GM23338 (cell line): ENCODE data around the gene SGCD. TPM values are rescaled to one million over a fixed set of nuclear protein-coding genes. Genes with fewer than 3 reads are reported as not detected.

Experiments
- ATAC-seq: fragments of 200-7000 bp; cut with Tn5 transposase; 3 replicates; pipeline ENCODE4 v1.9.1; 2020
- DNase-seq: peaks from one replicate; pipeline ENCODE4 v3.0.0-alpha.2; 2015; ENCODE audit warnings: low spot score
- H2AFZ ChIP-seq: fragments of 200-600 bp; sonication (generic); 2 replicates; pipeline ENCODE4 v1.8.0; 2016; ENCODE audit warnings: antibody characterized with exemption, mild to moderate bottlenecking, moderate library complexity
- H3F3A ChIP-seq: fragments of 200-600 bp; sonication (generic); replicated peaks from 2 replicates; pipeline ENCODE4 v1.8.0; 2017; ENCODE audit warnings: antibody characterized with exemption, mixed run types, low read depth
- H3K27ac ChIP-seq: fragments of 200-600 bp; sonication (generic); 2 replicates; pipeline ENCODE4 v1.6.1; 2016; ENCODE audit warnings: low read depth
- H3K27me3 ChIP-seq: fragments of 200-600 bp; sonication (generic); 2 replicates; pipeline ENCODE4 v1.8.0; 2016; ENCODE audit warnings: mild to moderate bottlenecking, mixed run types, moderate library complexity; ENCODE audit not compliant: insufficient read depth
- H3K36me3 ChIP-seq: fragments of 200-600 bp; sonication (generic); 2 replicates; pipeline ENCODE4 v1.8.0; 2016; ENCODE audit warnings: mild to moderate bottlenecking; ENCODE audit not compliant: insufficient read depth
- H3K4me1 ChIP-seq: fragments of 200-600 bp; sonication (generic); 2 replicates; pipeline ENCODE4 v1.8.0; 2016; ENCODE audit warnings: mild to moderate bottlenecking, moderate library complexity; ENCODE audit not compliant: insufficient read depth
- H3K4me2 ChIP-seq: fragments of 200-600 bp; sonication (generic); 2 replicates; pipeline ENCODE4 v1.7.1; 2017; ENCODE audit warnings: mixed run types
- H3K4me3 ChIP-seq: fragments of 200-600 bp; sonication (generic); 2 replicates; pipeline ENCODE4 v1.6.1; 2016; ENCODE audit warnings: mixed run types
- H3K79me2 ChIP-seq: fragments of 200-600 bp; sonication (generic); replicated peaks from 2 replicates; pipeline ENCODE4 v1.8.0; 2017; ENCODE audit warnings: mild to moderate bottlenecking; ENCODE audit not compliant: insufficient read depth
- H3K9me2 ChIP-seq: fragments of 200-600 bp; sonication (generic); 2 replicates; pipeline ENCODE4 v1.8.0; 2017; ENCODE audit not compliant: insufficient read depth
- H4K20me1 ChIP-seq: fragments of 200-600 bp; sonication (generic); replicated peaks from 2 replicates; pipeline ENCODE4 v1.8.0; 2017; ENCODE audit warnings: mild to moderate bottlenecking; ENCODE audit not compliant: insufficient read depth
- H3K27ac Mint-ChIP-seq: 2 replicates; pipeline ENCODE4 v1.8.0; 2020; ENCODE audit warnings: inconsistent platforms, mild to moderate bottlenecking, moderate library complexity, mixed read lengths
- H3K27me3 Mint-ChIP-seq: 3 replicates; pipeline ENCODE4 v1.8.0; 2022; ENCODE audit warnings: low read depth, mild to moderate bottlenecking, moderate library complexity, mixed read lengths, inconsistent platforms; ENCODE audit not compliant: insufficient read depth, poor library complexity
- H3K36me3 Mint-ChIP-seq: 3 replicates; pipeline ENCODE4 v1.8.0; 2021; ENCODE audit warnings: low read depth, mild to moderate bottlenecking, inconsistent platforms, moderate library complexity, mixed read lengths
- H3K4me1 Mint-ChIP-seq: 3 replicates; pipeline ENCODE4 v1.8.0; 2020; ENCODE audit warnings: mild to moderate bottlenecking, inconsistent platforms, mixed read lengths
- H3K4me3 Mint-ChIP-seq: 3 replicates; pipeline ENCODE4 v1.8.0; 2021; ENCODE audit warnings: moderate library complexity, mild to moderate bottlenecking, inconsistent platforms, mixed read lengths
- H3K9me3 Mint-ChIP-seq: 3 replicates; pipeline ENCODE4 v1.8.0; 2020; ENCODE audit warnings: moderate library complexity, mild to moderate bottlenecking, inconsistent platforms, mixed read lengths
- CREB1 ChIP-seq: fragments of 250-450 bp; sonication (Bioruptor Pico); IDR thresholded peaks from 2 replicates; pipeline ENCODE4 v1.5.0; 2020; ENCODE audit warnings: low read depth, mild to moderate bottlenecking, moderate library complexity
- CTCF ChIP-seq, 2 experiments: fragments of 200-600 bp in 1 of 2; sonication (generic) in 1 of 2; conservative IDR thresholded peaks; 2 replicates each; pipeline versions ENCODE4 v1.5.1 to v1.6.1; 2016 to 2017; ENCODE audit warnings: antibody characterized with exemption in 2 of 2, low read depth in 2 of 2, mild to moderate bottlenecking in 2 of 2, moderate library complexity in 1 of 2
- EZH2 ChIP-seq: fragments of 200-600 bp; sonication (generic); IDR thresholded peaks from one replicate; pipeline ENCODE4 v1.8.0; 2017; ENCODE audit warnings: antibody characterized with exemption, mild to moderate bottlenecking, low read depth; ENCODE audit not compliant: unreplicated experiment
- EZH2phosphoT487 ChIP-seq: fragments of 200-600 bp; sonication (generic); IDR thresholded peaks from one replicate; pipeline ENCODE4 v1.8.1; 2018; ENCODE audit warnings: antibody characterized with exemption; ENCODE audit not compliant: unreplicated experiment
- JUNB ChIP-seq: IDR thresholded peaks from one replicate; pipeline ENCODE4 v1.6.1; 2016; ENCODE audit warnings: antibody characterized with exemption; ENCODE audit not compliant: unreplicated experiment
- NANOG ChIP-seq: IDR thresholded peaks from 2 replicates; pipeline ENCODE4 v1.6.1; 2016; ENCODE audit warnings: antibody characterized with exemption, borderline replicate concordance
- STAT1 ChIP-seq: IDR thresholded peaks from one replicate; pipeline ENCODE4 v1.6.1; 2016; ENCODE audit warnings: antibody characterized with exemption; ENCODE audit not compliant: unreplicated experiment
- ZNF114 ChIP-seq: fragments of 250-450 bp; sonication (Bioruptor Pico); IDR thresholded peaks from 2 replicates; pipeline ENCODE4 v1.5.0; 2020; ENCODE audit warnings: mild to moderate bottlenecking, moderate library complexity
- ZNF331 ChIP-seq: fragments of 250-450 bp; sonication (Bioruptor Pico); IDR thresholded peaks from 2 replicates; pipeline ENCODE4 v1.5.0; 2020; ENCODE audit warnings: low read depth, mild to moderate bottlenecking, moderate library complexity
- polyA plus RNA-seq: library from polyadenylated mRNA; unstranded; fragments of >200 nt; fragmentation: Nextera tagmentation; extraction: Ambion mirVana; gene quantifications from 2 replicates; pipeline ENCODE4 v1.2.1, GENCODE V29; 2016
- total RNA-seq: library from RNA; depleted of rRNA; stranded (reverse); fragments of >200 nt; shearing (Covaris generic); gene quantifications from 2 replicates; pipeline ENCODE4 v1.2.3, GENCODE V29; 2014
- TF ChIP-seq, protein P1 (sequence below): IDR thresholded peaks from 2 replicates; pipeline ENCODE4 v1.6.1; 2016; ENCODE audit warnings: antibody characterized with exemption
- TF ChIP-seq, protein P2 (sequence below): fragments of 250-450 bp; sonication (Bioruptor Pico); IDR thresholded peaks from 2 replicates; pipeline ENCODE4 v1.5.0; 2020; ENCODE audit warnings: mild to moderate bottlenecking, moderate library complexity

Gene SGCD
- total and polyA plus RNA-seq, 2 experiments from 2014 or later, result 0.03 to 0.05 TPM

DNA sequence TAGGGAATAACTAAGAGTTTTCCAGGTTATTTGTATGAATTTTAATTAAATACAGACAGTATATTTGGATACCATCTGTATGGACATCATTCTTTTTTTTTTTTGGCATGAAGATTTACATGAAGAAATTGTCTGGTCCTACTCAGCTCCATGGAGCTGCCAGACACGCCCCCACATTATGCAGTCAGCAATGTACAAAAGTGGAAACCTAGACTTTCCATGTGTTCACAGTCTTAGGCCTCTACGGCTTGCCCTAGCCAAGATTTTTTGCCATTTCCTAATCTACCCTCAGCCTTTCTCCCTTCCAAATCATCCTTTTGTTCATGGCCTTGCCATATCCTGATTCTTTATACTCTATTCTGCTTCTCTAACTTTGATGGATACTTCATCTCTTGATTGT lies 207.1 kb downstream of the SGCD start (continued):
- no peak for TF ChIP-seq NANOG
- TF ChIP-seq CTCF (conservative IDR thresholded peaks at IDR 0.05; ENCODE audit: low read depth in 2 of 2), result no peak
- TF ChIP-seq EZH2, result no peak
- no peak for TF ChIP-seq EZH2phosphoT487
- TF ChIP-seq, protein P1, sequence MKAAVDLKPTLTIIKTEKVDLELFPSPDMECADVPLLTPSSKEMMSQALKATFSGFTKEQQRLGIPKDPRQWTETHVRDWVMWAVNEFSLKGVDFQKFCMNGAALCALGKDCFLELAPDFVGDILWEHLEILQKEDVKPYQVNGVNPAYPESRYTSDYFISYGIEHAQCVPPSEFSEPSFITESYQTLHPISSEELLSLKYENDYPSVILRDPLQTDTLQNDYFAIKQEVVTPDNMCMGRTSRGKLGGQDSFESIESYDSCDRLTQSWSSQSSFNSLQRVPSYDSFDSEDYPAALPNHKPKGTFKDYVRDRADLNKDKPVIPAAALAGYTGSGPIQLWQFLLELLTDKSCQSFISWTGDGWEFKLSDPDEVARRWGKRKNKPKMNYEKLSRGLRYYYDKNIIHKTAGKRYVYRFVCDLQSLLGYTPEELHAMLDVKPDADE, result no peak
- no peak for TF ChIP-seq CREB1
- no peak for TF ChIP-seq STAT1
- TF ChIP-seq JUNB, result no peak
- TF ChIP-seq ZNF331 (CRISPR knock-in tag), result no peak
- no peak for TF ChIP-seq ZNF114

- Histone ChIP-seq H3K27me3 (no peaks in the 10 kb centered on the region), H3K4me2 (no peak overlapping the region), H3K36me3 (no peaks in the 10 kb centered on the region), H4K20me1 (no peaks in the 10 kb centered on the region), H3K4me1 (no peaks in the 10 kb centered on the region), H3K27ac (no peak overlapping the region), H3K4me3 (no peak overlapping the region), H3K79me2 (no peaks in the 10 kb centered on the region), H2AFZ (no peak overlapping the region), H3K9me2 (no peaks in the 10 kb centered on the region), H3F3A (no peaks in the 10 kb centered on the region)
- no peak for ATAC-seq
- H3K4me1 Mint-ChIP-seq, result no peaks in the 10 kb centered on the region
- no peaks in the 10 kb centered on the region for H3K9me3 Mint-ChIP-seq
- H3K36me3 Mint-ChIP-seq, result no peaks in the 10 kb centered on the region
- no peak for DNase-seq
- H3K27ac Mint-ChIP-seq, result no peak overlapping the region
- H3K4me3 Mint-ChIP-seq, result no peak overlapping the region
- H3K27me3 Mint-ChIP-seq, result no peaks in the 10 kb centered on the region
- no peak for TF ChIP-seq CTCF (conservative IDR thresholded peaks at IDR 0.05; ENCODE audit: low read depth in 2 of 2)
- TF ChIP-seq ZNF331 (CRISPR knock-in tag), result no peak
- TF ChIP-seq, protein P2, sequence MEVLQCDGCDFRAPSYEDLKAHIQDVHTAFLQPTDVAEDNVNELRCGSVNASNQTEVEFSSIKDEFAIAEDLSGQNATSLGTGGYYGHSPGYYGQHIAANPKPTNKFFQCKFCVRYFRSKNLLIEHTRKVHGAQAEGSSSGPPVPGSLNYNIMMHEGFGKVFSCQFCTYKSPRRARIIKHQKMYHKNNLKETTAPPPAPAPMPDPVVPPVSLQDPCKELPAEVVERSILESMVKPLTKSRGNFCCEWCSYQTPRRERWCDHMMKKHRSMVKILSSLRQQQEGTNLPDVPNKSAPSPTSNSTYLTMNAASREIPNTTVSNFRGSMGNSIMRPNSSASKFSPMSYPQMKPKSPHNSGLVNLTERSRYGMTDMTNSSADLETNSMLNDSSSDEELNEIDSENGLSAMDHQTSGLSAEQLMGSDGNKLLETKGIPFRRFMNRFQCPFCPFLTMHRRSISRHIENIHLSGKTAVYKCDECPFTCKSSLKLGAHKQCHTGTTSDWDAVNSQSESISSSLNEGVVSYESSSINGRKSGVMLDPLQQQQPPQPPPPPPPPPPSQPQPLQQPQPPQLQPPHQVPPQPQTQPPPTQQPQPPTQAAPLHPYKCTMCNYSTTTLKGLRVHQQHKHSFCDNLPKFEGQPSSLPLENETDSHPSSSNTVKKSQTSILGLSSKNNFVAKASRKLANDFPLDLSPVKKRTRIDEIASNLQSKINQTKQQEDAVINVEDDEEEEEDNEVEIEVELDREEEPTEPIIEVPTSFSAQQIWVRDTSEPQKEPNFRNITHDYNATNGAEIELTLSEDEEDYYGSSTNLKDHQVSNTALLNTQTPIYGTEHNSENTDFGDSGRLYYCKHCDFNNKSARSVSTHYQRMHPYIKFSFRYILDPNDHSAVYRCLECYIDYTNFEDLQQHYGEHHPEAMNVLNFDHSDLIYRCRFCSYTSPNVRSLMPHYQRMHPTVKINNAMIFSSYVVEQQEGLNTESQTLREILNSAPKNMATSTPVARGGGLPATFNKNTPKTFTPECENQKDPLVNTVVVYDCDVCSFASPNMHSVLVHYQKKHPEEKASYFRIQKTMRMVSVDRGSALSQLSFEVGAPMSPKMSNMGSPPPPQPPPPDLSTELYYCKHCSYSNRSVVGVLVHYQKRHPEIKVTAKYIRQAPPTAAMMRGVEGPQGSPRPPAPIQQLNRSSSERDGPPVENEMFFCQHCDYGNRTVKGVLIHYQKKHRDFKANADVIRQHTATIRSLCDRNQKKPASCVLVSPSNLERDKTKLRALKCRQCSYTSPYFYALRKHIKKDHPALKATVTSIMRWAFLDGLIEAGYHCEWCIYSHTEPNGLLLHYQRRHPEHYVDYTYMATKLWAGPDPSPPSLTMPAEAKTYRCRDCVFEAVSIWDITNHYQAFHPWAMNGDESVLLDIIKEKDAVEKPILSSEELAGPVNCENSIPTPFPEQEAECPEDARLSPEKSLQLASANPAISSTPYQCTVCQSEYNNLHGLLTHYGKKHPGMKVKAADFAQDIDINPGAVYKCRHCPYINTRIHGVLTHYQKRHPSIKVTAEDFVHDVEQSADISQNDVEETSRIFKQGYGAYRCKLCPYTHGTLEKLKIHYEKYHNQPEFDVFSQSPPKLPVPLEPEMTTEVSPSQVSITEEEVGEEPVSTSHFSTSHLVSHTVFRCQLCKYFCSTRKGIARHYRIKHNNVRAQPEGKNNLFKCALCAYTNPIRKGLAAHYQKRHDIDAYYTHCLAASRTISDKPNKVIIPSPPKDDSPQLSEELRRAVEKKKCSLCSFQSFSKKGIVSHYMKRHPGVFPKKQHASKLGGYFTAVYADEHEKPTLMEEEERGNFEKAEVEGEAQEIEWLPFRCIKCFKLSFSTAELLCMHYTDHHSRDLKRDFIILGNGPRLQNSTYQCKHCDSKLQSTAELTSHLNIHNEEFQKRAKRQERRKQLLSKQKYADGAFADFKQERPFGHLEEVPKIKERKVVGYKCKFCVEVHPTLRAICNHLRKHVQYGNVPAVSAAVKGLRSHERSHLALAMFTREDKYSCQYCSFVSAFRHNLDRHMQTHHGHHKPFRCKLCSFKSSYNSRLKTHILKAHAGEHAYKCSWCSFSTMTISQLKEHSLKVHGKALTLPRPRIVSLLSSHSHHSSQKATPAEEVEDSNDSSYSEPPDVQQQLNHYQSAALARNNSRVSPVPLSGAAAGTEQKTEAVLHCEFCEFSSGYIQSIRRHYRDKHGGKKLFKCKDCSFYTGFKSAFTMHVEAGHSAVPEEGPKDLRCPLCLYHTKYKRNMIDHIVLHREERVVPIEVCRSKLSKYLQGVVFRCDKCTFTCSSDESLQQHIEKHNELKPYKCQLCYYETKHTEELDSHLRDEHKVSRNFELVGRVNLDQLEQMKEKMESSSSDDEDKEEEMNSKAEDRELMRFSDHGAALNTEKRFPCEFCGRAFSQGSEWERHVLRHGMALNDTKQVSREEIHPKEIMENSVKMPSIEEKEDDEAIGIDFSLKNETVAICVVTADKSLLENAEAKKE (CRISPR knock-in tag), result no peak
- TF ChIP-seq EZH2phosphoT487, result no peak
- no peak for TF ChIP-seq JUNB
- TF ChIP-seq EZH2, result no peak
Observed at GRCh38 chr5:156534906-156535485, 208.0 kb downstream of the SGCD start.
